Ovary (tissue), 3 donors: ENCODE measurements around the gene PKM.

Experiments
- POLR2A ChIP-seq: fragments of 450-650 bp; IDR thresholded peaks from one replicate; pipeline ENCODE4 v1.6.1; 2017; ENCODE audit warnings: antibody characterized with exemption, mild to moderate bottlenecking, moderate library complexity
- TF ChIP-seq, protein P1 (sequence below), 3 donors: fragments of 450-650 bp in 2 of 3; fragments of 200-600 bp in 1 of 3; IDR thresholded peaks; one replicate each; pipeline versions ENCODE4 v1.5.1 to v1.8.0; 2016 to 2022; ENCODE audit warnings: antibody characterized with exemption in 3 of 3, mild to moderate bottlenecking in 1 of 3
- donor health status: DM: no; HTN: no; CAD: no.

GRCh38 chr15:72156928-72157327 lies 74.1 kb downstream of the PKM start:
- TF ChIP-seq, protein P1, sequence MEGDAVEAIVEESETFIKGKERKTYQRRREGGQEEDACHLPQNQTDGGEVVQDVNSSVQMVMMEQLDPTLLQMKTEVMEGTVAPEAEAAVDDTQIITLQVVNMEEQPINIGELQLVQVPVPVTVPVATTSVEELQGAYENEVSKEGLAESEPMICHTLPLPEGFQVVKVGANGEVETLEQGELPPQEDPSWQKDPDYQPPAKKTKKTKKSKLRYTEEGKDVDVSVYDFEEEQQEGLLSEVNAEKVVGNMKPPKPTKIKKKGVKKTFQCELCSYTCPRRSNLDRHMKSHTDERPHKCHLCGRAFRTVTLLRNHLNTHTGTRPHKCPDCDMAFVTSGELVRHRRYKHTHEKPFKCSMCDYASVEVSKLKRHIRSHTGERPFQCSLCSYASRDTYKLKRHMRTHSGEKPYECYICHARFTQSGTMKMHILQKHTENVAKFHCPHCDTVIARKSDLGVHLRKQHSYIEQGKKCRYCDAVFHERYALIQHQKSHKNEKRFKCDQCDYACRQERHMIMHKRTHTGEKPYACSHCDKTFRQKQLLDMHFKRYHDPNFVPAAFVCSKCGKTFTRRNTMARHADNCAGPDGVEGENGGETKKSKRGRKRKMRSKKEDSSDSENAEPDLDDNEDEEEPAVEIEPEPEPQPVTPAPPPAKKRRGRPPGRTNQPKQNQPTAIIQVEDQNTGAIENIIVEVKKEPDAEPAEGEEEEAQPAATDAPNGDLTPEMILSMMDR (IDR thresholded peaks at IDR 0.05) = no peak
- no peak for TF ChIP-seq POLR2A
